K562 (cell line): ENCODE data around the gene VIM. TPM values are rescaled to one million over a fixed set of nuclear protein-coding genes. Genes with fewer than 3 reads are reported as not detected.

Experiments
- ARID1B ChIP-seq: fragments of 450-650 bp; IDR thresholded peaks from 2 replicates; pipeline ENCODE4 v1.6.1; 2016; ENCODE audit warnings: antibody characterized with exemption, mild to moderate bottlenecking, inconsistent platforms
- CBFA2T2 ChIP-seq: fragments of 450-650 bp; conservative IDR thresholded peaks from 2 replicates; pipeline ENCODE4 v1.6.1; 2017; ENCODE audit warnings: mild to moderate bottlenecking
- CTBP1 ChIP-seq: fragments of 450-650 bp; IDR thresholded peaks from 2 replicates; pipeline ENCODE4 v1.6.1; 2016; ENCODE audit warnings: borderline replicate concordance
- CXXC5 ChIP-seq: fragments of 250-450 bp; sonication (Bioruptor Pico); IDR thresholded peaks from 2 replicates; pipeline ENCODE4 v1.8.0; 2022; ENCODE audit warnings: inconsistent platforms, mild to moderate bottlenecking, moderate library complexity
- MAFG ChIP-seq: fragments of 450-650 bp; conservative IDR thresholded peaks from 2 replicates; pipeline ENCODE4 v1.6.1; 2016; ENCODE audit warnings: missing genetic modification characterization, missing compliant biosample characterization
- MYBL2 ChIP-seq, 2 experiments: fragments of 450-650 bp in 1 of 2; sonication (generic) in 1 of 2; formaldehyde crosslinking in 1 of 2; IDR thresholded peaks; 2 replicates each; pipeline versions ENCODE4 v1.6.1 to v1.8.1; 2017 to 2022; ENCODE audit warnings: borderline replicate concordance in 1 of 2, inconsistent platforms in 1 of 2, low read depth in 1 of 2, mild to moderate bottlenecking in 1 of 2, missing genetic modification reagents in 1 of 2, moderate library complexity in 1 of 2
- NCOA1 ChIP-seq: fragments of 450-650 bp; IDR thresholded peaks from 2 replicates; pipeline ENCODE4 v1.6.1; 2016; ENCODE audit warnings: low read depth
- NCOR1 ChIP-seq: fragments of 450-650 bp; IDR thresholded peaks from 2 replicates; pipeline ENCODE4 v1.6.1; 2016; ENCODE audit warnings: mild to moderate bottlenecking, moderate library complexity
- STAT5A ChIP-seq: IDR thresholded peaks from 2 replicates; pipeline ENCODE4 v1.6.1; 2012; ENCODE audit warnings: low read length, inconsistent platforms, borderline replicate concordance
- ZNF280A ChIP-seq: fragments of 450-650 bp; IDR thresholded peaks from 2 replicates; pipeline ENCODE4 v1.6.1; 2018; ENCODE audit warnings: mild to moderate bottlenecking, low read depth; ENCODE audit not compliant: partially characterized antibody
- ZNF318 ChIP-seq, 2 experiments: fragments of 450-650 bp; IDR thresholded peaks; 2 replicates each; pipeline ENCODE4 v1.6.1; 2016; ENCODE audit warnings: mild to moderate bottlenecking in 2 of 2, borderline replicate concordance in 1 of 2, low read depth in 1 of 2, moderate library complexity in 1 of 2
- ZNF778 ChIP-seq: fragments of 450-650 bp; formaldehyde crosslinking; IDR thresholded peaks from 2 replicates; pipeline ENCODE4 v1.4.0; 2020; ENCODE audit warnings: mild to moderate bottlenecking, moderate library complexity
- polyA plus RNA-seq, 8 experiments: library from polyadenylated mRNA; depleted of rRNA in 4 of 8; stranded (reverse) in 5 of 8; unstranded in 3 of 8; fragments of >200 nt; fragmentation: Nextera tagmentation in 2 of 8; fragmentation: Illumina TruSeq in 1 of 8; extraction: Ambion mirVana in 2 of 8; extraction: Trizol in 1 of 8; gene quantifications; 2 replicates each; pipeline versions ENCODE4 v1.2.1 to v1.2.3, GENCODE V29; 2011 to 2014; ENCODE audit warnings: inconsistent platforms in 1 of 8, missing spikeins in 1 of 8
- total RNA-seq, 7 experiments: library from RNA; depleted of rRNA in 6 of 7; stranded (reverse); fragments of >200 nt in 6 of 7; fragmentation: Illumina TruSeq in 2 of 7; extraction: Trizol in 2 of 7; gene quantifications; 2 replicates each; pipeline versions ENCODE4 v1.2.1 to v1.2.3, GENCODE V29; 2011 to 2021; ENCODE audit warnings: low replicate concordance in 1 of 7
- TF ChIP-seq, protein P1 (sequence below): fragments of 200-800 bp; sonication (Bioruptor generic); IDR thresholded peaks from 2 replicates; pipeline ENCODE4 v1.6.1; 2016; ENCODE audit warnings: missing genetic modification characterization, missing compliant biosample characterization

The VIM gene
- total and polyA plus RNA-seq, 9 of the 15 experiments (the other 6 are each of a cell fraction or from before 2014, with no cell fraction given), result 86.0 to 621 (median 383) TPM

DNA sequence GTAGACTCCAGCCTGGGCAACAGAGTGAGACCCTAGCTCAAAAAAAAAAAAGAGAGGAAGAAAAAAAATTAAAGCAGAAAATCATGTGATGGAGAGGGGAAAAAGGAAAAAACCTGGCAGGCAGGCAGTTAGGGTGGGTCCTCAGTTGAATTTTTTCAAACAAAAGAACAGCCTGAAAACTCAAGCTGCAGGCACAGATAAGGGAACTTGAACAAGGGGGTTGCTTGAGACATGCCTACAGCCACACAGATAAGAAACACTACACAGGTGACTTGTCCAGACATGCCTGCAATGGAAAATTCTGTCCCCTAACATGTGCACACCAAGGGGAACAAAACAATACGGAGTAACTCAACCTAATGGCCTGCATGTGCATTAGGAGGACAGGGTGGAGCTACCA is 19.2 kb downstream of the VIM start (continued):
- TF ChIP-seq, protein P1, sequence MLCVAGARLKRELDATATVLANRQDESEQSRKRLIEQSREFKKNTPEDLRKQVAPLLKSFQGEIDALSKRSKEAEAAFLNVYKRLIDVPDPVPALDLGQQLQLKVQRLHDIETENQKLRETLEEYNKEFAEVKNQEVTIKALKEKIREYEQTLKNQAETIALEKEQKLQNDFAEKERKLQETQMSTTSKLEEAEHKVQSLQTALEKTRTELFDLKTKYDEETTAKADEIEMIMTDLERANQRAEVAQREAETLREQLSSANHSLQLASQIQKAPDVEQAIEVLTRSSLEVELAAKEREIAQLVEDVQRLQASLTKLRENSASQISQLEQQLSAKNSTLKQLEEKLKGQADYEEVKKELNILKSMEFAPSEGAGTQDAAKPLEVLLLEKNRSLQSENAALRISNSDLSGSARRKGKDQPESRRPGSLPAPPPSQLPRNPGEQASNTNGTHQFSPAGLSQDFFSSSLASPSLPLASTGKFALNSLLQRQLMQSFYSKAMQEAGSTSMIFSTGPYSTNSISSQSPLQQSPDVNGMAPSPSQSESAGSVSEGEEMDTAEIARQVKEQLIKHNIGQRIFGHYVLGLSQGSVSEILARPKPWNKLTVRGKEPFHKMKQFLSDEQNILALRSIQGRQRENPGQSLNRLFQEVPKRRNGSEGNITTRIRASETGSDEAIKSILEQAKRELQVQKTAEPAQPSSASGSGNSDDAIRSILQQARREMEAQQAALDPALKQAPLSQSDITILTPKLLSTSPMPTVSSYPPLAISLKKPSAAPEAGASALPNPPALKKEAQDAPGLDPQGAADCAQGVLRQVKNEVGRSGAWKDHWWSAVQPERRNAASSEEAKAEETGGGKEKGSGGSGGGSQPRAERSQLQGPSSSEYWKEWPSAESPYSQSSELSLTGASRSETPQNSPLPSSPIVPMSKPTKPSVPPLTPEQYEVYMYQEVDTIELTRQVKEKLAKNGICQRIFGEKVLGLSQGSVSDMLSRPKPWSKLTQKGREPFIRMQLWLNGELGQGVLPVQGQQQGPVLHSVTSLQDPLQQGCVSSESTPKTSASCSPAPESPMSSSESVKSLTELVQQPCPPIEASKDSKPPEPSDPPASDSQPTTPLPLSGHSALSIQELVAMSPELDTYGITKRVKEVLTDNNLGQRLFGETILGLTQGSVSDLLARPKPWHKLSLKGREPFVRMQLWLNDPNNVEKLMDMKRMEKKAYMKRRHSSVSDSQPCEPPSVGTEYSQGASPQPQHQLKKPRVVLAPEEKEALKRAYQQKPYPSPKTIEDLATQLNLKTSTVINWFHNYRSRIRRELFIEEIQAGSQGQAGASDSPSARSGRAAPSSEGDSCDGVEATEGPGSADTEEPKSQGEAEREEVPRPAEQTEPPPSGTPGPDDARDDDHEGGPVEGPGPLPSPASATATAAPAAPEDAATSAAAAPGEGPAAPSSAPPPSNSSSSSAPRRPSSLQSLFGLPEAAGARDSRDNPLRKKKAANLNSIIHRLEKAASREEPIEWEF, result no peak
- TF ChIP-seq ZNF318 (IDR thresholded peaks at IDR 0.05; ENCODE audit: borderline replicate concordance in 1 of 2, low read depth in 1 of 2) (peak in 1 of 2 experiments; percentile 41; a peak in 1 of 4 replicates), STAT5A (peak; percentile 42; the same call in 1 of the 2 replicates), MYBL2 (IDR thresholded peaks at IDR 0.05; ENCODE audit: low read depth) (peak; percentile 56; the same call in 1 of the 2 replicates), MYBL2 (CRISPR knock-in tag; IDR thresholded peaks at IDR 0.05; ENCODE audit: borderline replicate concordance) (no peak), NCOA1 (0 out of 2 replicates have a peak, but pooled peaks have one; percentile 33), MAFG (tag) (no peak), ARID1B (peak; percentile 89), CTBP1 (0 out of 2 replicates have a peak, but pooled peaks have one; percentile 26), ZNF280A (peak; percentile 98), CBFA2T2 (peak; percentile 93), CXXC5 (0 out of 2 replicates have a peak, but pooled peaks have one; percentile 21), ZNF778 (no peak), NCOR1 (peak; percentile 83)
